Small intestine (tissue), 7 donors: Measurements from ENCODE around the gene ISG20. TPM values are rescaled to one million over a fixed set of nuclear protein-coding genes. Genes with fewer than 3 reads are reported as not detected.

ENCODE experiments used
- DNase-seq, 2 donors: peaks; one replicate each; pipeline versions ENCODE4 v3.0.0 to v3.0.0-alpha.2; 2013
- FAIRE-seq: peaks from 2 replicates; lab custom pipeline; 2012; peaks lifted over from hg19 to GRCh38; lab: Jason Lieb, UNC
- H3K27ac ChIP-seq, 3 donors: one replicate each; pipeline ENCODE4 v1.5.1; 2013; ENCODE audit warnings: low read length in 2 of 3, mild to moderate bottlenecking in 2 of 3, control low read depth in 1 of 3, inconsistent platforms in 1 of 3, low read depth in 1 of 3, moderate library complexity in 1 of 3
- H3K27me3 ChIP-seq, 3 donors: one replicate each; pipeline ENCODE4 v1.6.1; 2013; ENCODE audit warnings: low read length in 3 of 3, inconsistent platforms in 1 of 3; ENCODE audit not compliant: control insufficient read depth in 3 of 3, insufficient read depth in 3 of 3
- H3K36me3 ChIP-seq, 3 donors: one replicate each; pipeline ENCODE4 v1.6.1; 2013; ENCODE audit warnings: low read length in 3 of 3, inconsistent platforms in 1 of 3, low read depth in 1 of 3, mild to moderate bottlenecking in 1 of 3, moderate library complexity in 1 of 3; ENCODE audit not compliant: control insufficient read depth in 3 of 3, insufficient read depth in 2 of 3
- H3K4me1 ChIP-seq, 3 donors: one replicate each; pipeline ENCODE4 v1.6.1; 2013; ENCODE audit warnings: low read length in 2 of 3, inconsistent platforms in 1 of 3, low read depth in 1 of 3, mild to moderate bottlenecking in 1 of 3, moderate library complexity in 1 of 3; ENCODE audit not compliant: control insufficient read depth in 3 of 3, insufficient read depth in 2 of 3
- H3K4me3 ChIP-seq, 3 donors: one replicate each; pipeline ENCODE4 v1.5.1; 2013; ENCODE audit warnings: low read length in 3 of 3, control low read depth in 1 of 3, inconsistent platforms in 1 of 3, low read depth in 1 of 3, mild to moderate bottlenecking in 1 of 3, moderate library complexity in 1 of 3
- H3K9me3 ChIP-seq, 2 donors: one replicate each; pipeline ENCODE4 v1.6.1; 2013; ENCODE audit warnings: low read depth in 1 of 2, low read length in 1 of 2; ENCODE audit not compliant: control insufficient read depth in 2 of 2, insufficient read depth in 1 of 2
- WGBS, 3 donors: extraction: QIAGEN DNeasy Blood & Tissue Kit; methylation state at CpG; one replicate each; pipeline ENCODE4 v1.1.7; 2013; 5-methylcytosine and 5-hydroxymethylcytosine counted together
- polyA plus RNA-seq, 4 donors: library from polyadenylated mRNA; stranded (reverse) in 3 of 4; unstranded in 1 of 4; fragments of 200-250 nt in 3 of 4; fragments of 120-200 nt in 1 of 4; gene quantifications; one replicate each; pipeline versions ENCODE4 v1.2.1 to v1.2.3, GENCODE V29; 2013
- donor health status: healthy with polysubstance abuse.
- donor health status: control.
- donor health status: control.
- donor health status: Bipolar disorder and iron deficiency.
- donor health status: healthy.

The ISG20 gene
- polyA plus RNA-seq, 4 donors: 4.1 to 434 (median 98.1) TPM

GRCh38 chr15:88651971-88652370 lies 13.2 kb downstream of the ISG20 start:
- Histone ChIP-seq H3K36me3 (peaks cover 0 to 3% (median 3%) of the 10 kb centered on the region in 3 donors), H3K4me3 (no peak overlapping the region), H3K27ac (no peak overlapping the region), H3K27me3 (no peaks in the 10 kb centered on the region), H3K4me1 (peaks cover 10 to 18% (median 12%) of the 10 kb centered on the region in 3 donors), H3K9me3 (no peaks in the 10 kb centered on the region)
- WGBS, 3 donors: 82 to 93% (median 86%) methylated on average over 8 to 9 of the region's 9 CpGs
- FAIRE-seq (no peak), DNase-seq (no peak)

DNA sequence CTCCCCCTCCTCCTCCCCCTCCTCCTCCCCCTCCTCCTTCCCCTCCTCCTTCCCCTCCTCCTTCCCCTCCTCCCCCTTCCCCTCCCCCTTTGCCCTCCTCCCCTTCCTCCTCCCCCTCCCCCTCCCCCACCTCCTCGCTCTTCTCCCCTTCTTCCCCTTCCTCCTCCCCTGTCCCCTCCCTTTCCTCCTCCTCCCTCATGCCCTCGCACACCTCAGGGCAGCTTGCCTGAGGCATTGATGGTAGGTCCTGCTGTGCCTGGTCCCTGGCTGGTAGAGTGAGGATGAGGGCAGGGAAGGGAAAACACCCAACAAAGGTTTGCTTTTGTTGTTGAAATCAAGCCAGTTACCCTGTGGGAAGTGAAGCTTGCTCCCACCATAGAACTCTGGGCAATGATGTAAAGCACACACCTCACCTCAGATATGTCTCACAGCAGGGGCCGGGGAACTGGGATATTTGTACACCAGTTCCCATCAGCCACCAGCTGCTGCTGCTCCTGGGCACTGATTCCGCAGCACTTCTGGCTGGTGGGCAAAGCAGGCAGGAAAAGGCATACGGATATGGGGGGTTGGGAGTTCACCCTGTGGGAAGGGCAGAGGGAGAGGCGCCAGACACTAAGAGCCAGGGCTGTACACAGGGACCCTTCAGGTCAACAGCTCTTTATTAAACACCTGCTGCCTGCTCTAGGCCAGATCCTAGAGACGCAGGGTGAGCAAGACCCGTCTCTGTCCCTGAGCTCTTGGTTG lies 13.8 kb downstream of the ISG20 start:
- no peaks in the 10 kb centered on the region for H3K9me3 ChIP-seq
- DNase-seq (no peak), FAIRE-seq (no peak)
- no peaks in the 10 kb centered on the region for H3K27me3 ChIP-seq
- H3K36me3 ChIP-seq: peaks cover 0 to 3% (median 3%) of the 10 kb centered on the region in 3 donors
- WGBS, 3 donors: 70 to 83% (median 80%) methylated on average over 6 to 7 of the region's 8 CpGs
- H3K4me1 ChIP-seq: peaks cover 6 to 18% (median 9%) of the 10 kb centered on the region in 3 donors
- H3K27ac ChIP-seq: no peak overlapping the region
- no peak overlapping the region for H3K4me3 ChIP-seq

- Histone ChIP-seq H3K36me3 (peaks cover 0 to 3% (median 3%) of the 10 kb centered on the region in 3 donors), H3K9me3 (no peaks in the 10 kb centered on the region), H3K27ac (no peak overlapping the region), H3K4me3 (no peak overlapping the region), H3K4me1 (peaks cover 6 to 10% (median 6%) of the 10 kb centered on the region in 3 donors), H3K27me3 (no peaks in the 10 kb centered on the region)
- DNase-seq (no peak), FAIRE-seq (no peak)
- WGBS, 3 donors: 86 to 92% (median 90%) methylated on average over 13 of the region's 13 CpGs
These were observed 14.6 kb downstream of the ISG20 start for GRCh38 chr15:88653200-88654064.

DNA sequence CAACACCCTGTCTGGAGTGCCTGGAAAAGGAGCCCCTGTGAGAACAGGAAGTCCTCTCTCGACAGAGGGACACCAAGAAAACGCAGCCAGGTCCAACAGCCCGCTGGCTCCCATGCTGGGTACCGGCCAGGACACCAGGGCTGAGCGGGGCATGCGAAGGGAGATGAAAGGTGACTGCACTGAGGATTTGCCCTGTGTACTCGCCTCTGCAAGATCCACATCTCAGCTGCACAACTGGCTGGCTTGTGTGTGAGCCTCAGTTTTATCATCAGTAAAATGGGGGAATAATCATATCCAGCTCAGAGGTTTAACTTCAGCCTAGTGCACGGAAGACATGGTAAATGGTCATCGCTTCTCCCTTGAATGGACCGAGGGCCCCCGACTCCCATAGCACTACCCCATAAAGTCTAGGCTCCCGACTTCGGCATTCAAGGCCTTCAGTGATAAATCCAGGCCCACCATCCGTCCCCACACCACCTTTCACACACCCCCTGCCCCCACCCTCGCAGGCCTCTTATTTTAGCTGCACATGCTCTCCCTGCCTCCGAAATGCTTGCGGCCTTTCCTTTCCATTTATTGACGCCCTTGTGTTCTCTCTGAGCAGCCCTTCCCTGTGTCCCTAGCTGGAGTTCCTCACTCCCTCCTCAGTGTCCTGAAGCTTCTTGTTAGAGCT lies 15.8 kb downstream of the ISG20 start:
- FAIRE-seq (no peak), DNase-seq (no peak)
- Histone ChIP-seq H3K36me3 (peaks cover 0 to 3% (median 3%) of the 10 kb centered on the region in 3 donors), H3K27me3 (no peaks in the 10 kb centered on the region), H3K27ac (no peak overlapping the region), H3K4me3 (no peak overlapping the region), H3K4me1 (no peaks in the 10 kb centered on the region), H3K9me3 (no peaks in the 10 kb centered on the region)
- 91 to 95% (median 92%) methylated on average over 18 of the region's 18 CpGs for WGBS, 3 donors

- H3K36me3 ChIP-seq: peaks cover 0 to 3% (median 3%) of the 10 kb centered on the region in 3 donors
- DNase-seq: no peak
- no peaks in the 10 kb centered on the region for H3K4me1 ChIP-seq
- H3K9me3 ChIP-seq: no peaks in the 10 kb centered on the region
- no peak overlapping the region for H3K4me3 ChIP-seq
- 87 to 93% (median 92%) methylated on average over 14 of the region's 14 CpGs for WGBS, 3 donors
- H3K27me3 ChIP-seq: no peaks in the 10 kb centered on the region
- no peak for FAIRE-seq
- no peak overlapping the region for H3K27ac ChIP-seq
These were observed 16.3 kb downstream of the ISG20 start for GRCh38 chr15:88655103-88655553.

DNA sequence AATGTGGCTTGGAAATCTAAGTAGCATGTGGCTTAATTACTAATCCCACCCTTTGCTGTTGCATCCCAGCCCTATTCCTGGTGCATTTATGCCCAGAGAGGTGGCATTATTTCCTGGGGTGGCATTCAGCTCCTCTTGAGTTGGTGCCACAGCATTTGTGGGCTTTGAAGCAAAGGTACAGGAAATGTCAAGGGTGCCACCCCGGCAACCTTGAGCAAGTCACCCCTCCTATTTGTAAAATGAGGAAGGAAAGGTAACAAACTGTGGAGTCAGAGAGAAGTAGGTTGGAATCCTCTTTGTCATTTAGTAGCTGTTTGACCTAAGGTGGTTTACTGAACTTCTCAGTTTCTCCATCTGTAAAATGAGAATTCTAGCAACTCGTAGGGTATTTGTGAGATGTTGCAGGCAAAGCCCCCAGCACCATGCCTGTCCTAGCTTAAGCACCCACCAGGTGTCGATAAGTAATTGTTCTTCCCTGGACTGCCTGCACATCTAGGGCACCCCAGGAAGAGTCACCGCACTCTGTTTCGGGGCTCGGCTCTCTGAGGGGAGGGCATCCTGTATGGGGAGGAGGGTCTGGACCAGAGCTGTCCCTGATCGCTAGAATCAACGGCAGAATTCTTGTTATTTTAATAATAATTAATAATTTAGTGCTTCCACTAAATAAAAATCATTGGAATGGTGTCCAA lies 17.1 kb downstream of the ISG20 start:
- no peaks in the 10 kb centered on the region for H3K4me1 ChIP-seq
- DNase-seq (no peak), FAIRE-seq (no peak)
- no peaks in the 10 kb centered on the region for H3K27me3 ChIP-seq
- 80 to 89% (median 84%) methylated on average over 8 of the region's 8 CpGs for WGBS, 3 donors
- no peaks in the 10 kb centered on the region for H3K9me3 ChIP-seq
- peaks cover 0 to 3% (median 0%) of the 10 kb centered on the region in 3 donors for H3K36me3 ChIP-seq
- H3K27ac ChIP-seq: no peak overlapping the region
- no peak overlapping the region for H3K4me3 ChIP-seq

DNA sequence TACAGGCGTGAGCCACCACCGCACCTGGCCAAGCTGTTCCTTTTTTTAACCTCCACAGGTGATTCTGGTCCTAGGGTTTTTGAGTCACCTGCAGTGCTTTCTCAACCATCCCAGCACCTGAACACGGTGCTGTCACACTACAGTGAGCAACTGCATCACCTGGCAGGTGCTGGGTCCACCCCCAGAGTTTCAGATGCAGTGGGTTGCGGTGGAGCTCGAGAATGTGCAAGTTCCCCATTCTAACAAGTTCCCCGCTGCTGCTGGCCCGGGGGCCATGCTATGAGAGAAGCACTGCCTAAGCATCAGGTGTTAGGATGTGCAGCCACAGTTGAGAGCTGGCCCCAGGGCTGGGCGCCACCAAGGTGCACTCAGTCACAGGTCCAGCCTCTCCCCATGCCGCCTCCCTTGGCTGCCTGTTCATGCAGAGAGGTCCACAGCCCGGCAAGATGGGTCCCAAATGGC lies 18.0 kb downstream of the ISG20 start:
- 69 to 78% (median 72%) methylated on average over 10 of the region's 10 CpGs for WGBS, 3 donors
- DNase-seq: no peak
- Histone ChIP-seq H3K27ac (no peak overlapping the region), H3K27me3 (no peaks in the 10 kb centered on the region), H3K9me3 (no peaks in the 10 kb centered on the region), H3K36me3 (peaks cover 0 to 1% (median 0%) of the 10 kb centered on the region in 3 donors), H3K4me1 (no peaks in the 10 kb centered on the region), H3K4me3 (no peak overlapping the region)
- no peak for FAIRE-seq
